ENCODE results near the gene GPR32.

GRCh38 chr19:50797781-50798658 is 27.8 kb downstream of the GPR32 start:
- no peak for TF ChIP-seq CTCF (IDR thresholded peaks at IDR 0.05; ENCODE audit: insufficient read depth, low read length, poor library complexity, severe bottlenecking)
- no peak for TF ChIP-seq EZH2phosphoT487 (conservative IDR thresholded peaks at IDR 0.05; ENCODE audit: low read length)
